Measurements from ENCODE around the gene PGM1.
A peak's percentile ranks its signal among the peaks of the same experiment; 100 is the strongest.

The PGM1 gene

DNA sequence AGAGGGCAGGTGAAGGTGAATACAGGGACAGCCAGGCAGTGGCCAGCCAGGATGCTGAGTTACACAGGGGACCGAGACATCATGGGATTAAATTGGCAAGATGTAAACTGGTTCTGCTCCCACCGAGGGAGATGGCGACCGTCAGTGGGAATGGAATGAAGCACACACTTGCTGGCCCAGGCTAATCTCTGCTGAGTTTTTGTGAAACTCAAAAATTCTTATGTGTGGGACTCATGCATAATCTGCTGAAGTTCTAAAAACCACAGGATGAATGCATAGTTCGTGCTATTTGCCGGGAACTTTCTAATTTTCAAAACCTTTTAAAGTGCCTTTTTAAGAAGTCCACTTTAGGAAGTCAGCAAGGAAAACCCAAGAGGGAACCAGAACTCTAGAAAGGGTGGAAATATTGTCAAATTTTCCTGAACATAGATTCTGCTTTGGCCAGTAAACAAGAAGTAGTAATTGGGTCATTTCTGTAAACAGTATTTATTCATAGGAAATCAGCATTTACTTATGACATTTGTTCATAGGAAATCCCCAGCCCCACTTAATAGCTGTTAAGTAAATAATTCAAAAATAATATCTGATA is 95.2 kb downstream of the PGM1 start:
- TF ChIP-seq EZH2phosphoT487 (IDR thresholded peaks at IDR 0.05; ENCODE audit: borderline replicate concordance, low read length): no peak
- TF ChIP-seq, protein P1, sequence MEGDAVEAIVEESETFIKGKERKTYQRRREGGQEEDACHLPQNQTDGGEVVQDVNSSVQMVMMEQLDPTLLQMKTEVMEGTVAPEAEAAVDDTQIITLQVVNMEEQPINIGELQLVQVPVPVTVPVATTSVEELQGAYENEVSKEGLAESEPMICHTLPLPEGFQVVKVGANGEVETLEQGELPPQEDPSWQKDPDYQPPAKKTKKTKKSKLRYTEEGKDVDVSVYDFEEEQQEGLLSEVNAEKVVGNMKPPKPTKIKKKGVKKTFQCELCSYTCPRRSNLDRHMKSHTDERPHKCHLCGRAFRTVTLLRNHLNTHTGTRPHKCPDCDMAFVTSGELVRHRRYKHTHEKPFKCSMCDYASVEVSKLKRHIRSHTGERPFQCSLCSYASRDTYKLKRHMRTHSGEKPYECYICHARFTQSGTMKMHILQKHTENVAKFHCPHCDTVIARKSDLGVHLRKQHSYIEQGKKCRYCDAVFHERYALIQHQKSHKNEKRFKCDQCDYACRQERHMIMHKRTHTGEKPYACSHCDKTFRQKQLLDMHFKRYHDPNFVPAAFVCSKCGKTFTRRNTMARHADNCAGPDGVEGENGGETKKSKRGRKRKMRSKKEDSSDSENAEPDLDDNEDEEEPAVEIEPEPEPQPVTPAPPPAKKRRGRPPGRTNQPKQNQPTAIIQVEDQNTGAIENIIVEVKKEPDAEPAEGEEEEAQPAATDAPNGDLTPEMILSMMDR (IDR thresholded peaks at IDR 0.05; ENCODE audit: low read depth, low read length, poor library complexity, severe bottlenecking): no peak

DNA sequence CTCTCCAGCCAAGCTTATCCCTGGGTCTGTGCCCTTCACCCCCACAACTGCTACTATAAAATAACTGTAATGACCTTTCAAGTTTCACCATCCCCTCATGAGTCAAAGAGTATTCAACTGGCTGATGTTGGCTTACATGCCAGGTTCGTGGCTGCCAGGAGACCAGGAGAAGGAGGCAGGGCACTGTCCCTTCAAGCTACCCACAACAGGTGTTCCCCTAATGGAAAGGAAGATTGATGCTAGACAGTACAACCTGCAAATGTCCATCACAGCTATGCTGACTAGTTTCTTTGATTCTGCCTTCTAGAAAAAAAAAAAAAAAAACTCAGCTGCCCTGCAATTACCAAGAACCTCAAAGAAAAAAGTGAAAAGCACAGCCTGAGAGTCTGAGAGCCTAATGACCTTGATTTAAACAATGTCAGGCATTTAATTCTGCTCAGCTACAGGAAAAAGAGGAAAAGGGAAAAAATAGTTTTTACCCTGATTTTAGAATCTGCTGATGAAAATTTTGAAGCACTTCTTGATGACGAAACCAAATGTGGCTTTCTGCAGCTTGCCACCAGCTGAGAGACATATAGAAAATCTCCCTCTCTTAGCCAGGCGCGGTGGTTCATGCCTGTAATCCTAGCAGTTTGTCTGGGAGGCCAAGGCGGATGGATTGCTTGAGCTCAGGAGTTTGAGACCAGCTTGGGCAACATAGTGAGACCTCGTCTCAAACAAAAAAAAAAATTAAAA is 97.9 kb downstream of the PGM1 start:
- Histone ChIP-seq H3K27me3 (ENCODE audit: control insufficient read depth, low read length) (no peaks in the 10 kb centered on the region), H3K36me3 (ENCODE audit: control insufficient read depth, low read length) (no peaks in the 10 kb centered on the region), H3K4me2 (ENCODE audit: low read length) (no peak overlapping the region), H3K79me2 (ENCODE audit: control insufficient read depth, low read length) (no peaks in the 10 kb centered on the region), H4K20me1 (ENCODE audit: control insufficient read depth, insufficient read depth, low read depth, low read length) (no peaks in the 10 kb centered on the region), H3K4me3 (ENCODE audit: low read length) (no peak overlapping the region), H3K9me3 (ENCODE audit: control insufficient read depth, insufficient read depth, low read length) (no peaks in the 10 kb centered on the region), H3F3A (ENCODE audit: control insufficient read depth, insufficient read depth) (no peaks in the 10 kb centered on the region), H3K27ac (ENCODE audit: low read depth, low read length) (no peak overlapping the region), H3K4me1 (ENCODE audit: control insufficient read depth, low read length) (no peaks in the 10 kb centered on the region), H3K9me2 (replicated peaks; ENCODE audit: control insufficient read depth, low read length) (no peaks in the 10 kb centered on the region)
- no peak for TF ChIP-seq EZH2phosphoT487 (IDR thresholded peaks at IDR 0.05; ENCODE audit: borderline replicate concordance, low read length)
- TF ChIP-seq, protein P1 (IDR thresholded peaks at IDR 0.05; ENCODE audit: low read depth, low read length, poor library complexity, severe bottlenecking): no peak

More for the DNA sequence above, 95.2 kb downstream of the PGM1 start:
- Histone ChIP-seq H3K4me3 (ENCODE audit: low read length) (no peak overlapping the region), H4K20me1 (ENCODE audit: control insufficient read depth, insufficient read depth, low read depth, low read length) (no peaks in the 10 kb centered on the region), H3K4me2 (ENCODE audit: low read length) (no peak overlapping the region), H3K4me1 (ENCODE audit: control insufficient read depth, low read length) (no peaks in the 10 kb centered on the region), H3K27me3 (ENCODE audit: control insufficient read depth, low read length) (no peaks in the 10 kb centered on the region), H3K9me3 (ENCODE audit: control insufficient read depth, insufficient read depth, low read length) (no peaks in the 10 kb centered on the region), H3K27ac (ENCODE audit: low read depth, low read length) (no peak overlapping the region), H3F3A (ENCODE audit: control insufficient read depth, insufficient read depth) (no peaks in the 10 kb centered on the region), H3K36me3 (ENCODE audit: control insufficient read depth, low read length) (no peaks in the 10 kb centered on the region), H3K79me2 (ENCODE audit: control insufficient read depth, low read length) (no peaks in the 10 kb centered on the region), H3K9me2 (replicated peaks; ENCODE audit: control insufficient read depth, low read length) (no peaks in the 10 kb centered on the region)

DNA sequence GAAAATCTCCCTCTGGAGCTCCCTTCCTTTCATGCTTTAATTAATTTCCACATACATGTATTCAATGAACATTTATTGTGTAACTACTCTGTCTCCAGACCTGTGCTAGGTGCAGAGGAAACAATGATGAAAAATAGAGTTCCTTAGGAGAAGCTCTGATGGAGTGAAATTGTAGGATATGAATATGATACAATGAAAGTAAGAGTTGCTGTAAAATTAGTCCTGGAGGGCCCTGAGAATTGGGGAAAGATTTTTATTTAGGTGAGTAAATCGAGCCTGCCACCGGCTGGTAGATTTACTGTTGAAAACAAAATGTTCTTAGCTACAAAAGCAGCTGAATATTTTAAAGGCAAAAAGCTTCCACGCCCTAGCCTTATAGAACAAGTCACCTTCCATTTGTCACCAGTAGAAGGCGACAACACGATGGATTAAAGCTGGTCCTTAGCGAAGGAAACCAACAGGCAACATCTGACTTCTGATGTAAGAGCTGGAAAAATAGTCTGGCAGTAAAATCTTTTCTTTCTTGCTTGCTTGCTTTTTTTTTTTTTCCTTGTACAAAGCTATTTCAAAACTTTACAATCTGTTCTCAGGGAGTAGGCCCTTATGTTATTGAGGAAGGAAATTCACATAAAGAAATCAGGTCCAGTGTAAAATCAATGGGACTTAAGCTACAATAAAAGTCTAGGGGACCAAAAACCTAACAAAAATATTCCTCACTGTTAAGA is 98.7 kb downstream of the PGM1 start:
- TF ChIP-seq EZH2phosphoT487 (IDR thresholded peaks at IDR 0.05; ENCODE audit: borderline replicate concordance, low read length): no peak
- TF ChIP-seq, protein P1 (IDR thresholded peaks at IDR 0.05; ENCODE audit: low read depth, low read length, poor library complexity, severe bottlenecking): peak; percentile 72
- no peaks in the 10 kb centered on the region for H3K4me1 ChIP-seq (ENCODE audit: control insufficient read depth, low read length)
- H3K4me3 ChIP-seq (ENCODE audit: low read length): no peak overlapping the region
- H3K27me3 ChIP-seq (ENCODE audit: control insufficient read depth, low read length): no peaks in the 10 kb centered on the region
- H3K9me2 ChIP-seq (replicated peaks; ENCODE audit: control insufficient read depth, low read length): no peaks in the 10 kb centered on the region
- H4K20me1 ChIP-seq (ENCODE audit: control insufficient read depth, insufficient read depth, low read depth, low read length): no peaks in the 10 kb centered on the region
- H3K9me3 ChIP-seq (ENCODE audit: control insufficient read depth, insufficient read depth, low read length): no peaks in the 10 kb centered on the region
- H3K4me2 ChIP-seq (ENCODE audit: low read length): no peak overlapping the region
- H3K27ac ChIP-seq (ENCODE audit: low read depth, low read length): no peak overlapping the region
- no peaks in the 10 kb centered on the region for H3K79me2 ChIP-seq (ENCODE audit: control insufficient read depth, low read length)
- H3F3A ChIP-seq (ENCODE audit: control insufficient read depth, insufficient read depth): no peaks in the 10 kb centered on the region
- H3K36me3 ChIP-seq (ENCODE audit: control insufficient read depth, low read length): no peaks in the 10 kb centered on the region
